Epithelial cell of prostate (primary cell): Measurements from ENCODE around the gene AHDC1.
"Not testable (repeated sequence)": the region's sequence is repeated elsewhere in the genome, so short reads cannot be mapped to it uniquely, and the experiment has no call there.

ENCODE experiments used
- DNase-seq: peaks from one replicate; pipeline ENCODE4 v3.0.0-alpha.2; 2011; ENCODE audit warnings: low read depth, low spot score
- H3K27ac ChIP-seq: fragments of 450-650 bp; 2 replicates; pipeline ENCODE4 v1.5.1; 2017; ENCODE audit warnings: mild to moderate bottlenecking

Gene AHDC1

GRCh38 chr1:27603681-27604578, at the start of gene AHDC1:
AHDC1 (minus strand) TSS chr1:27604144; CDS start chr1:27552115, 52,029 bp downstream.
- peak within 1 kb of the TSS; percentile 77 for H3K27ac ChIP-seq

GRCh38 chr1:27652111-27652864, 48.3 kb upstream of the AHDC1 start:
- no peak for DNase-seq
- no peak overlapping the region for H3K27ac ChIP-seq

More at GRCh38 chr1:27603681-27604578, at the start of gene AHDC1:
- DNase-seq, result peak; percentile 64

GRCh38 chr1:27650539-27651175, 46.7 kb upstream of the AHDC1 start:
- H3K27ac ChIP-seq, result peak overlapping the region; percentile 11
- DNase-seq, result no peak

- DNase-seq, result no peak
- peak overlapping the region; percentile 11 for H3K27ac ChIP-seq
These were observed 46.2 kb upstream of the AHDC1 start for GRCh38 chr1:27650171-27650538.

- DNase-seq, result no peak
- H3K27ac ChIP-seq, result no peak overlapping the region
These were observed 45.3 kb upstream of the AHDC1 start for GRCh38 chr1:27649306-27649635.

GRCh38 chr1:27648602-27649305, 44.8 kb upstream of the AHDC1 start:
- DNase-seq, result no peak
- no peak overlapping the region for H3K27ac ChIP-seq

GRCh38 chr1:27647328-27647727, 43.4 kb upstream of the AHDC1 start:
- no peak for DNase-seq
- no peak overlapping the region for H3K27ac ChIP-seq

- H3K27ac ChIP-seq, result no peak overlapping the region
- DNase-seq, result no peak
These were observed 42.7 kb upstream of the AHDC1 start for GRCh38 chr1:27646676-27647075.

GRCh38 chr1:27645071-27645415, 41.1 kb upstream of the AHDC1 start:
- no peak overlapping the region for H3K27ac ChIP-seq
- no peak for DNase-seq

GRCh38 chr1:27644369-27645070, 40.6 kb upstream of the AHDC1 start:
- DNase-seq, result no peak
- no peak overlapping the region for H3K27ac ChIP-seq

- no peak for DNase-seq
- H3K27ac ChIP-seq, result no peak overlapping the region
These were observed 39.8 kb upstream of the AHDC1 start for GRCh38 chr1:27643600-27644368.

GRCh38 chr1:27640514-27640913, 36.6 kb upstream of the AHDC1 start:
- not testable (repeated sequence) for H3K27ac ChIP-seq, DNase-seq

GRCh38 chr1:27638805-27639204, 34.9 kb upstream of the AHDC1 start:
- DNase-seq, result no peak
- no peak overlapping the region for H3K27ac ChIP-seq

GRCh38 chr1:27638047-27638734, 34.2 kb upstream of the AHDC1 start:
- DNase-seq, result no peak
- no peak overlapping the region for H3K27ac ChIP-seq

GRCh38 chr1:27635396-27636142, 31.6 kb upstream of the AHDC1 start:
- no peak overlapping the region for H3K27ac ChIP-seq

GRCh38 chr1:27634985-27635367, 31.0 kb upstream of the AHDC1 start, which contains the start of gene FGR:
FGR (minus strand) TSS chr1:27635185; CDS start chr1:27623916, 11,269 bp downstream.
- no peak for DNase-seq
- H3K27ac ChIP-seq, result no peak within 1 kb of the TSS

More at GRCh38 chr1:27635396-27636142, 31.6 kb upstream of the AHDC1 start:
- DNase-seq, result no peak

GRCh38 chr1:27634177-27634984, 30.4 kb upstream of the AHDC1 start:
- DNase-seq, result no peak
- H3K27ac ChIP-seq, result no peak overlapping the region
